Measurements from ENCODE around the gene SRRM3. TPM values are rescaled to one million over a fixed set of nuclear protein-coding genes. Genes with fewer than 3 reads are reported as not detected.

Gene SRRM3
- total RNA-seq, 1 donor from 2014 or later: 2.2 TPM

DNA sequence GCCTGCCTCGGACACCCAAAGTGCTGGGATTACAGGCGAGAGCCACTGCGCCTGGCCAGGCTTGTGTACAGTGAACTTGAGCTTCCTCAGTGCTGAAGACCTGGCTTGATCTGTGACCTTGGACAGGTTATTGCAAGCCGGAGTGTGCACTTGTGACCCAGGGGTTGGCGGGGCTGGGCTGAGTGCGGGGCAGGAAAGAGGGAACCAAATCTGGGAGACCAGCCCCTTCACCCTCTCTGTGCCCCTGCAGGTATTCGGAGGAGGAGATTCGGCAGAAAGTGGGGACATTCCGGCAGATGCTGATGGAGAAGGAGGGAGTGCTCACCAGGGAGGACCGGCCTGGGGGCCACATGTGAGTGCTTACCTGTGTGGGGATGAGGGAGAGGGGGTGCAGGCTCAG, 46.2 kb downstream of the SRRM3 start:
- no peaks in the 10 kb centered on the region for H3K9me3 Mint-ChIP-seq
- H3K4me3 Mint-ChIP-seq: no peak overlapping the region
- Histone ChIP-seq H3K4me2 (no peak overlapping the region), H3K9me3 (ENCODE audit: low read depth) (no peaks in the 10 kb centered on the region), H3F3A (ENCODE audit: low read depth) (no peaks in the 10 kb centered on the region), H3K36me3 (no peaks in the 10 kb centered on the region), H3K79me2 (ENCODE audit: low read depth) (no peaks in the 10 kb centered on the region), H3K4me3 (no peak overlapping the region), H3K9ac (no peak overlapping the region), H4K20me1 (ENCODE audit: low read depth) (no peaks in the 10 kb centered on the region), H3K4me1 (no peaks in the 10 kb centered on the region), H3K27ac (no peak overlapping the region), H3K27me3 (no peaks in the 10 kb centered on the region), H2AFZ (replicated peaks) (no peak overlapping the region)
- no peak for DNase-seq (ENCODE audit: low spot score)
- no peaks in the 10 kb centered on the region for H3K36me3 Mint-ChIP-seq
- H3K27me3 Mint-ChIP-seq (ENCODE audit: insufficient read depth, low read depth): peaks cover 10% of the 10 kb centered on the region
- peaks cover 25% of the 10 kb centered on the region for H3K4me1 Mint-ChIP-seq
- TF ChIP-seq EZH2phosphoT487 (IDR thresholded peaks at IDR 0.05) (no peak), EZH2 (IDR thresholded peaks at IDR 0.05) (no peak)
- TF ChIP-seq, protein P1, sequence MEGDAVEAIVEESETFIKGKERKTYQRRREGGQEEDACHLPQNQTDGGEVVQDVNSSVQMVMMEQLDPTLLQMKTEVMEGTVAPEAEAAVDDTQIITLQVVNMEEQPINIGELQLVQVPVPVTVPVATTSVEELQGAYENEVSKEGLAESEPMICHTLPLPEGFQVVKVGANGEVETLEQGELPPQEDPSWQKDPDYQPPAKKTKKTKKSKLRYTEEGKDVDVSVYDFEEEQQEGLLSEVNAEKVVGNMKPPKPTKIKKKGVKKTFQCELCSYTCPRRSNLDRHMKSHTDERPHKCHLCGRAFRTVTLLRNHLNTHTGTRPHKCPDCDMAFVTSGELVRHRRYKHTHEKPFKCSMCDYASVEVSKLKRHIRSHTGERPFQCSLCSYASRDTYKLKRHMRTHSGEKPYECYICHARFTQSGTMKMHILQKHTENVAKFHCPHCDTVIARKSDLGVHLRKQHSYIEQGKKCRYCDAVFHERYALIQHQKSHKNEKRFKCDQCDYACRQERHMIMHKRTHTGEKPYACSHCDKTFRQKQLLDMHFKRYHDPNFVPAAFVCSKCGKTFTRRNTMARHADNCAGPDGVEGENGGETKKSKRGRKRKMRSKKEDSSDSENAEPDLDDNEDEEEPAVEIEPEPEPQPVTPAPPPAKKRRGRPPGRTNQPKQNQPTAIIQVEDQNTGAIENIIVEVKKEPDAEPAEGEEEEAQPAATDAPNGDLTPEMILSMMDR (IDR thresholded peaks at IDR 0.05): no peak
- no peak overlapping the region for H3K27ac Mint-ChIP-seq

DNA sequence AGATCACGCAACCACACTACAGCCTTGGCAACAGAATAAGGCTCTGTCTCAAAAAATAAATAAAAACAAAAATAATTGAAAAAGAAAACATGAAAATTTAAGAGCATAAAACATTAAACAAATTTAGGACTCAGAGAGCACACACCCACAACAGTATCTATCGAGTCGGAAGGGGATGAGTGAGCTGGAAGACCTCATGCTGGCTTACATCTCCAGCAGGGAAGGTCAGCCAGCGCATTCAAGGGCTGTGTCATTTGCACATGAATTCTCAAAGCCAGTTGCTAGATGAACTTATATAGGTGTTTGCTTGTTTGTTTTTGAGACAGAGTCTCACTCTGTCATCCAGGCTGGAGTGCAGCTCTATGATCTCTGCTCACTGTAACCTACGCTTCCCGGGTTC, 50.3 kb downstream of the SRRM3 start:
- H3K9me3 Mint-ChIP-seq: no peaks in the 10 kb centered on the region
- Histone ChIP-seq H3K36me3 (no peaks in the 10 kb centered on the region), H3K9me3 (ENCODE audit: low read depth) (no peaks in the 10 kb centered on the region), H3K9ac (no peak overlapping the region), H3K27ac (no peak overlapping the region), H4K20me1 (ENCODE audit: low read depth) (no peaks in the 10 kb centered on the region), H3K79me2 (ENCODE audit: low read depth) (no peaks in the 10 kb centered on the region), H3K27me3 (no peaks in the 10 kb centered on the region), H3K4me1 (no peaks in the 10 kb centered on the region), H2AFZ (replicated peaks) (no peak overlapping the region), H3F3A (ENCODE audit: low read depth) (no peaks in the 10 kb centered on the region), H3K4me3 (no peak overlapping the region), H3K4me2 (no peak overlapping the region)
- peaks cover 12% of the 10 kb centered on the region for H3K27me3 Mint-ChIP-seq (ENCODE audit: insufficient read depth, low read depth)
- H3K27ac Mint-ChIP-seq: no peak overlapping the region
- H3K4me3 Mint-ChIP-seq: no peak overlapping the region
- H3K36me3 Mint-ChIP-seq: peaks cover 1% of the 10 kb centered on the region
- H3K4me1 Mint-ChIP-seq: peaks cover 19% of the 10 kb centered on the region
- no peak for DNase-seq (ENCODE audit: low spot score)
- TF ChIP-seq, protein P1 (IDR thresholded peaks at IDR 0.05): no peak
- TF ChIP-seq EZH2 (IDR thresholded peaks at IDR 0.05) (no peak), EZH2phosphoT487 (IDR thresholded peaks at IDR 0.05) (no peak)

DNA sequence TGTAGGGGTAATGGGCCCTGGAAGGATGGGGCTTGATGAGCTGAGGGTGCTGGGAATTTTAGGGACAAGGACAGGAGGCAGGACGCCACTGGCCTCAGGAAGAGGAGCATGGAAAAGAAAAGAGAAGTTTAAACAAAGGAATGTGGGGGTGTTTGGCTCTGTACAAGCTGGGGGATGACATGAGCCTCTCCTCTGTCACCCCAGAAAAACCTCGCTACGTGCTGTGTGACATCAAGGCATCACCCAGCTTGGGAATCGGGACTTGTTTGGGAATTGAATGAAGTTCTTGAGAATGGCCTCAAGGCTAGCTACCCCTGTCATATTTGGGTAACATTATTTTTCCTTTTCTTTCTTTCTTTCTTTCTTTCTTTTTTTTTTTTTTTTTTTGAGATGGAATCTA, 53.1 kb downstream of the SRRM3 start:
- Histone ChIP-seq H3K36me3 (no peaks in the 10 kb centered on the region), H3K27me3 (no peaks in the 10 kb centered on the region), H3F3A (ENCODE audit: low read depth) (peaks cover 12% of the 10 kb centered on the region), H3K4me3 (no peak overlapping the region), H3K9ac (no peak overlapping the region), H3K9me3 (ENCODE audit: low read depth) (no peaks in the 10 kb centered on the region), H3K79me2 (ENCODE audit: low read depth) (no peaks in the 10 kb centered on the region), H3K27ac (no peak overlapping the region), H3K4me1 (peaks cover 5% of the 10 kb centered on the region), H3K4me2 (no peak overlapping the region), H4K20me1 (ENCODE audit: low read depth) (no peaks in the 10 kb centered on the region), H2AFZ (replicated peaks) (no peak overlapping the region)
- Mint-ChIP-seq H3K4me3 (no peak overlapping the region), H3K9me3 (no peaks in the 10 kb centered on the region), H3K36me3 (peaks cover 2% of the 10 kb centered on the region), H3K27me3 (ENCODE audit: insufficient read depth, low read depth) (peaks cover 12% of the 10 kb centered on the region), H3K4me1 (peaks cover 22% of the 10 kb centered on the region), H3K27ac (no peak overlapping the region)
- no peak for DNase-seq (ENCODE audit: low spot score)
- no peak for TF ChIP-seq EZH2phosphoT487 (IDR thresholded peaks at IDR 0.05)
- TF ChIP-seq EZH2 (IDR thresholded peaks at IDR 0.05): no peak
- TF ChIP-seq, protein P1 (IDR thresholded peaks at IDR 0.05): no peak
